Naive thymus-derived CD8-positive, alpha-beta T cell (primary cell): ENCODE results near the gene NCAPG2. TPM values are rescaled to one million over a fixed set of nuclear protein-coding genes. Genes with fewer than 3 reads are reported as not detected.
A peak's percentile ranks its signal among the peaks of the same experiment; 100 is the strongest.
"Not testable (repeated sequence)": the region's sequence is repeated elsewhere in the genome, so short reads cannot be mapped to it uniquely, and the experiment has no call there.

Experiments
- ATAC-seq, 2 donors: fragments of 150-1000 bp; cut with Tn5 transposase in 1 of 2; sonication (Bioruptor Pico), chemical (Tn5 transposase) in 1 of 2; 1 replicate in 1 of 2; 2 replicates in 1 of 2; pipeline ENCODE4 v1.10.0; 2021; ENCODE audit warnings: mild to moderate bottlenecking in 2 of 2, moderate library complexity in 2 of 2
- POLR2A ChIA-PET: fragments of 350-600 bp; sonication (Branson Sonifier 250); formaldehyde crosslinking; loops from one replicate; lab custom pipeline; 2021; ENCODE audit warnings: antibody characterized with exemption; lab: Charles Lee
- DNase-seq, 10 donors: peaks; one replicate each; pipeline versions ENCODE4 v3.0.0 to v3.0.0-alpha.2; 2020 to 2022
- H3K27ac Mint-ChIP-seq, 10 donors: one replicate each; pipeline ENCODE4 v1.8.0; 2020 to 2022; ENCODE audit warnings: mild to moderate bottlenecking in 10 of 10, mixed read lengths in 10 of 10, moderate library complexity in 4 of 10, inconsistent platforms in 1 of 10
- H3K27me3 Mint-ChIP-seq, 5 donors: one replicate each; pipeline ENCODE4 v1.8.0; 2021 to 2022; ENCODE audit warnings: mixed read lengths in 5 of 5
- H3K36me3 Mint-ChIP-seq, 3 donors: one replicate each; pipeline ENCODE4 v1.8.0; 2020 to 2022; ENCODE audit warnings: mixed read lengths in 3 of 3, mild to moderate bottlenecking in 2 of 3, inconsistent platforms in 1 of 3
- H3K4me1 Mint-ChIP-seq, 4 donors: one replicate each; pipeline ENCODE4 v1.8.0; 2021 to 2022; ENCODE audit warnings: mixed read lengths in 4 of 4
- H3K4me3 Mint-ChIP-seq, 10 donors: one replicate each; pipeline ENCODE4 v1.8.0; 2020 to 2022; ENCODE audit warnings: mild to moderate bottlenecking in 10 of 10, mixed read lengths in 10 of 10, moderate library complexity in 6 of 10, inconsistent platforms in 1 of 10
- H3K9me3 Mint-ChIP-seq, 9 donors: one replicate each; pipeline ENCODE4 v1.8.0; 2020 to 2022; ENCODE audit warnings: mixed read lengths in 9 of 9, mild to moderate bottlenecking in 3 of 9, inconsistent platforms in 1 of 9, moderate library complexity in 1 of 9
- polyA plus RNA-seq, 3 donors: library from polyadenylated mRNA; unstranded; fragments of 300-500 nt; fragmentation: Illumina TruSeq; gene quantifications; one replicate each; pipeline ENCODE4 v1.2.3, GENCODE V29; 2021
- total RNA-seq, 8 experiments: library from RNA in 2 of 8; stranded (reverse) in 2 of 8; gene quantifications; one replicate each; pipeline ENCODE4 v1.2.3 and lab custom pipeline; 2021 to 2026

NCAPG2 gene
- total and polyA plus RNA-seq, 5 experiments from 2014 or later: 2.4 to 7.7 (median 3.7) TPM

- H3K9me3 Mint-ChIP-seq: peaks cover 0 to 5% (median 0%) of the 10 kb centered on the region in 9 donors
- peaks cover 0 to 2% (median 0%) of the 10 kb centered on the region in 3 donors for H3K36me3 Mint-ChIP-seq
- peak overlapping the region in 1 of 10 donors; percentile 34 for H3K4me3 Mint-ChIP-seq
- peak overlapping the region in 5 of 10 donors; percentile 1 to 61 (median 3) for H3K27ac Mint-ChIP-seq
- DNase-seq (no peak), ATAC-seq (no peak)
- H3K4me1 Mint-ChIP-seq: peaks cover 0 to 13% (median 2%) of the 10 kb centered on the region in 4 donors
- POLR2A ChIA-PET: no interaction called here
- peaks cover 0 to 8% (median 2%) of the 10 kb centered on the region in 5 donors for H3K27me3 Mint-ChIP-seq
Measured at GRCh38 chr7:158722574-158723237, 18.1 kb upstream of the NCAPG2 start.

GRCh38 chr7:158720112-158720511, 15.5 kb upstream of the NCAPG2 start:
- no peak overlapping the region for H3K27ac Mint-ChIP-seq
- peaks cover 0 to 2% (median 0%) of the 10 kb centered on the region in 3 donors for H3K36me3 Mint-ChIP-seq
- POLR2A ChIA-PET: no interaction called here
- H3K9me3 Mint-ChIP-seq: peaks cover 0 to 5% (median 0%) of the 10 kb centered on the region in 9 donors
- H3K4me3 Mint-ChIP-seq: no peak overlapping the region
- no peak for ATAC-seq
- peaks cover 0 to 16% (median 5%) of the 10 kb centered on the region in 5 donors for H3K27me3 Mint-ChIP-seq
- DNase-seq: no peak
- H3K4me1 Mint-ChIP-seq: peaks cover 0 to 11% (median 2%) of the 10 kb centered on the region in 4 donors

- peaks cover 0 to 5% (median 0%) of the 10 kb centered on the region in 9 donors for H3K9me3 Mint-ChIP-seq
- POLR2A ChIA-PET: no interaction called here
- H3K4me3 Mint-ChIP-seq: no peak overlapping the region
- H3K27ac Mint-ChIP-seq: no peak overlapping the region
- peaks cover 4 to 6% (median 6%) of the 10 kb centered on the region in 4 donors for H3K4me1 Mint-ChIP-seq
- peaks cover 0 to 2% (median 0%) of the 10 kb centered on the region in 3 donors for H3K36me3 Mint-ChIP-seq
- DNase-seq (no peak), ATAC-seq (no peak)
- H3K27me3 Mint-ChIP-seq: peaks cover 0 to 16% (median 7%) of the 10 kb centered on the region in 5 donors
Measured at GRCh38 chr7:158716802-158717201, 12.2 kb upstream of the NCAPG2 start.

GRCh38 chr7:158710651-158711102, 6.1 kb upstream of the NCAPG2 start:
- peak overlapping the region in 1 of 10 donors; percentile 89 for H3K27ac Mint-ChIP-seq
- POLR2A ChIA-PET: no interaction called here
- peaks cover 0 to 5% (median 0%) of the 10 kb centered on the region in 9 donors for H3K9me3 Mint-ChIP-seq
- ATAC-seq (no peak), DNase-seq (no peak)
- no peaks in the 10 kb centered on the region for H3K36me3 Mint-ChIP-seq
- H3K4me3 Mint-ChIP-seq: peak overlapping the region in 3 of 10 donors; percentile 7 to 50 (median 39)
- peaks cover 0 to 3% (median 0%) of the 10 kb centered on the region in 5 donors for H3K27me3 Mint-ChIP-seq
- H3K4me1 Mint-ChIP-seq: peaks cover 8 to 17% (median 16%) of the 10 kb centered on the region in 4 donors

GRCh38 chr7:158707610-158708009, 3.0 kb upstream of the NCAPG2 start:
- ATAC-seq: no peak
- H3K4me1 Mint-ChIP-seq: peaks cover 12 to 28% (median 25%) of the 10 kb centered on the region in 4 donors
- peaks cover 0 to 3% (median 0%) of the 10 kb centered on the region in 5 donors for H3K27me3 Mint-ChIP-seq
- no peak overlapping the region for H3K4me3 Mint-ChIP-seq
- H3K9me3 Mint-ChIP-seq: peaks cover 0 to 5% (median 0%) of the 10 kb centered on the region in 9 donors
- DNase-seq: no peak
- no peaks in the 10 kb centered on the region for H3K36me3 Mint-ChIP-seq
- POLR2A ChIA-PET: interaction anchor here (1.0 kb wide), 1 partner anchor 121 kb away, joined by 3 read pairs; no protein-coding TSS in a partner anchor
- H3K27ac Mint-ChIP-seq: no peak overlapping the region

GRCh38 chr7:158706710-158707590, 2.3 kb upstream of the NCAPG2 start:
- Mint-ChIP-seq H3K27me3 (peaks cover 0 to under 1% (median 0%) of the 10 kb centered on the region in 5 donors), H3K27ac (peak overlapping the region in 3 of 10 donors; percentile 29 to 61 (median 54)), H3K4me3 (peak overlapping the region in 9 of 10 donors; percentile 38 to 98 (median 72)), H3K9me3 (peaks cover 0 to under 1% (median 0%) of the 10 kb centered on the region in 9 donors), H3K4me1 (peaks cover 10 to 22% (median 21%) of the 10 kb centered on the region in 4 donors), H3K36me3 (no peaks in the 10 kb centered on the region)
- DNase-seq (no peak), ATAC-seq (no peak)
- POLR2A ChIA-PET: no interaction called here

- Mint-ChIP-seq H3K27ac (peak overlapping the region in 7 of 10 donors; percentile 15 to 89 (median 54)), H3K36me3 (peaks cover 0 to 2% (median 0%) of the 10 kb centered on the region in 3 donors), H3K4me3 (peak overlapping the region; percentile 38 to 98 (median 64)), H3K27me3 (no peaks in the 10 kb centered on the region), H3K9me3 (no peaks in the 10 kb centered on the region), H3K4me1 (peaks cover 11 to 21% (median 20%) of the 10 kb centered on the region in 4 donors)
- DNase-seq: no peak
- POLR2A ChIA-PET: interaction anchor here (2.3 kb wide), 1 partner anchor 123 kb away, joined by 18 read pairs; the partner anchor contains the start of gene ESYT2
- ATAC-seq: no peak
Measured at GRCh38 chr7:158706273-158706704, 1.7 kb upstream of the NCAPG2 start.

- POLR2A ChIA-PET: interaction anchor here (0.7 to 2.3 kb wide), 9 partner anchors 52 to 271 kb away, joined by 3 to 18 read pairs (median 4); partner anchors contain the start of genes DYNC2I1 and ESYT2
- Mint-ChIP-seq H3K27ac (peak overlapping the region; percentile 43 to 96 (median 82)), H3K36me3 (peaks cover 0 to 3% (median 0%) of the 10 kb centered on the region in 3 donors), H3K4me1 (peaks cover 12 to 21% (median 17%) of the 10 kb centered on the region in 4 donors), H3K4me3 (peak overlapping the region; percentile 69 to 98 (median 87)), H3K9me3 (no peaks in the 10 kb centered on the region), H3K27me3 (no peaks in the 10 kb centered on the region)
- ATAC-seq (no peak), DNase-seq (no peak)
Measured at GRCh38 chr7:158705234-158705850, 738 bp upstream of the NCAPG2 start.

GRCh38 chr7:158703679-158704523, 703 bp downstream of the NCAPG2 start:
- not testable (repeated sequence) for H3K36me3 Mint-ChIP-seq, H3K27me3 Mint-ChIP-seq, DNase-seq, H3K9me3 Mint-ChIP-seq, ATAC-seq
- H3K27ac Mint-ChIP-seq: peak overlapping the region in 8 of 10 donors; percentile 12 to 90 (median 69)
- POLR2A ChIA-PET: interaction anchor here (0.9 to 2.3 kb wide), 8 partner anchors 79 to 273 kb away, joined by 3 to 18 read pairs (median 4); partner anchors contain the start of genes DYNC2I1 and ESYT2
- H3K4me1 Mint-ChIP-seq: peaks cover 12 to 21% (median 17%) of the 10 kb centered on the region in 4 donors
- H3K4me3 Mint-ChIP-seq: peak overlapping the region; percentile 62 to 98 (median 88)

GRCh38 chr7:158702944-158703343, 1.7 kb downstream of the NCAPG2 start:
- Mint-ChIP-seq H3K27ac (peak overlapping the region in 2 of 10 donors; percentile 8 to 74), H3K27me3 (no peaks in the 10 kb centered on the region), H3K4me1 (peaks cover 12 to 21% (median 17%) of the 10 kb centered on the region in 4 donors), H3K4me3 (peak overlapping the region in 7 of 10 donors; percentile 12 to 73 (median 59)), H3K36me3 (peaks cover 0 to 3% (median 0%) of the 10 kb centered on the region in 3 donors), H3K9me3 (no peaks in the 10 kb centered on the region)
- DNase-seq: no peak
- ATAC-seq: no peak
- POLR2A ChIA-PET: no interaction called here

GRCh38 chr7:158702196-158702595, 2.4 kb downstream of the NCAPG2 start:
- peaks cover 0 to 3% (median 0%) of the 10 kb centered on the region in 3 donors for H3K36me3 Mint-ChIP-seq
- no peaks in the 10 kb centered on the region for H3K27me3 Mint-ChIP-seq
- no peak overlapping the region for H3K27ac Mint-ChIP-seq
- H3K4me1 Mint-ChIP-seq: peaks cover 12 to 21% (median 16%) of the 10 kb centered on the region in 4 donors
- DNase-seq: no peak
- no peaks in the 10 kb centered on the region for H3K9me3 Mint-ChIP-seq
- ATAC-seq: no peak
- H3K4me3 Mint-ChIP-seq: no peak overlapping the region
- POLR2A ChIA-PET: no interaction called here
